GM12874 (cell line): Measurements from ENCODE around the gene OR6B2.

Experiments used
- TF ChIP-seq, protein P1 (sequence below): IDR thresholded peaks from 2 replicates; pipeline ENCODE4 v1.5.1; 2011; ENCODE audit warnings: low read depth, mild to moderate bottlenecking, control low read depth, low read length, moderate library complexity; ENCODE audit not compliant: insufficient read depth

Gene OR6B2

DNA sequence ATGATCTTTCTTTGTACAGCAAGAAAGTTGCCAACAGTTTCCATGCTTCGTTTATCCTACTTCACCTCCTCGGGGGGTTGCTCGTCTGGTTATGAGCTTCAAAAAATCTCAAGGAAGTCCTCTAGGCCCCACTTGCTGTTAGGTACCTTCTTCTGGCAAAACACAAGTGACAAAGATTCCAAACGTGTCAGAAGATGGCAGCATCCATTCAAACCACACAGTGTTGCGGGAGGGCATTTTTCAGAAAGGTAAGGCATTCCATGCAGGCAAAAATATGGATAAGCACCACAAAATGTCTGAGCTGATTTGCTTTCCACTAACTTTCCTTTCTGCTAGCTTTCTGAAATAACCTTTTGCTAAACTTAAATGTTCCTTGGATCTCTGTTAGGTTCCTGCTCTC, 36.3 kb upstream of the OR6B2 start:
- TF ChIP-seq, protein P1, sequence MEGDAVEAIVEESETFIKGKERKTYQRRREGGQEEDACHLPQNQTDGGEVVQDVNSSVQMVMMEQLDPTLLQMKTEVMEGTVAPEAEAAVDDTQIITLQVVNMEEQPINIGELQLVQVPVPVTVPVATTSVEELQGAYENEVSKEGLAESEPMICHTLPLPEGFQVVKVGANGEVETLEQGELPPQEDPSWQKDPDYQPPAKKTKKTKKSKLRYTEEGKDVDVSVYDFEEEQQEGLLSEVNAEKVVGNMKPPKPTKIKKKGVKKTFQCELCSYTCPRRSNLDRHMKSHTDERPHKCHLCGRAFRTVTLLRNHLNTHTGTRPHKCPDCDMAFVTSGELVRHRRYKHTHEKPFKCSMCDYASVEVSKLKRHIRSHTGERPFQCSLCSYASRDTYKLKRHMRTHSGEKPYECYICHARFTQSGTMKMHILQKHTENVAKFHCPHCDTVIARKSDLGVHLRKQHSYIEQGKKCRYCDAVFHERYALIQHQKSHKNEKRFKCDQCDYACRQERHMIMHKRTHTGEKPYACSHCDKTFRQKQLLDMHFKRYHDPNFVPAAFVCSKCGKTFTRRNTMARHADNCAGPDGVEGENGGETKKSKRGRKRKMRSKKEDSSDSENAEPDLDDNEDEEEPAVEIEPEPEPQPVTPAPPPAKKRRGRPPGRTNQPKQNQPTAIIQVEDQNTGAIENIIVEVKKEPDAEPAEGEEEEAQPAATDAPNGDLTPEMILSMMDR = no peak

DNA sequence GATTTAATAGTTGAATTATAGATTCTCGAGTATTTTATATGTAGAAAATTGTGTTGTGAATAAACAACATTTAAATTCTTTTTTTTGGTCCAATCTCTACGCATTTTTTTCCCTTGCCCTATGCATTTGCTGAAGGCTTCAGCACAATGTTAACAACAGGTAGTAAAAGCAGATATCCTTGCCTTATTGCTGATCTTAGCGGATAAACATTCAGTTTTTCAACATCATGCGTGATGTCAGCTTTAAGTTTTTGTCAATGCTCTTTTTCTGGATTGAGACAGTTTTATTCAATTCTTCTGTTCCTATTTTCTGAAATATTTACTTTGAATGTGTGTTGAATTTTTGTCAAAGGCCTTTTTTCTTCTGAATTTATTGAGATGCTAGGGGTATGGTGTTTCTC, 34.7 kb upstream of the OR6B2 start:
- TF ChIP-seq, protein P1 = no peak

DNA sequence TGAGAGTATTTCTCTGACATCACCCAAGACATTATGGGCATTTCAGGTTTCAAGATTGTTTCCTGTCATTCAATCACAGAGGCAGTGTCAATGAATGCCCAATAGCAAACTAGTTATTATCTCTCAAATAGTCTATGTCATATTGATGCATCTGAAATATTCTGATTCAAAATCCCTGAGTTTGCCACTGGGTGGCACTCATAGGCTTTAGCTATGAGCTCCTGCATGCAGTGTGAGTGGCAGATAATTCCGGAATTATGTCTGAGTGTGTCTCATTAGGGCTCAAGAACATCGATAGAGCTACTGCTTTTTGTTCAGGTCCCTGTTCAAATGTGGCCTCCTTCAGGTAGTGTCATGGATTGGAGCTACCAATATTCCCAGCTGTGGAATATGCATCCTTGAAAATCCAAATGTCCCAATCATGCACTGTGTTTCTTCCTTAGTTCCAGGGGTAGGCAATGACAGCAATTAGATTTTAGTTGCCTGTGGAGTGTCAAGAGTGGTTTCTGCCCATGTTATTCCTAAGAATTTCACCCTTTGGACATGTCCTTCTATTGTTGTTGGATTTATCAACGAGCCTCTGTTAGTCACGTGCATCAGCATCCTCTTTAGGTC, 30.9 kb upstream of the OR6B2 start:
- TF ChIP-seq, protein P1 = peak; percentile 49; the same call in 1 of the 2 replicates

DNA sequence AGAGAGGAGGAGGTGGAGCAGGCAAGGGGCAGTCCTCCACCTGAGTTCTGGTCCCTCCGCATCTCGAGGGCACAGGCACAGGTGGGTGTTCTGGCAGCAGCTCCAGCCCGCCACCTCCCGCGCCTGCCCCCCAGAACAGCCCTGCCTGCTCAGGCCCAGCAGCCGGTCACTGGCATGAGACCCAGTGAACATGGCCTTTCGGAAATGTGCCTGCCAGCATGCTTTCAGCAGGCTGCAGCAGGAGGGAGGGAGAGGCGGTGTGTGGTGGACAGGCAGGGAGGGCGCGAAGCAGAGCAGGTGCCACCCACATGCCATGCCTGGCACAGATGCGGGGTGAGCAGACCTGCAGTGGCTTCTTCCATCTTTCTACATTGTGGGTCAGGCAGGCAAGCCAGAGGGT, 26.4 kb upstream of the OR6B2 start:
- TF ChIP-seq, protein P1 = no peak

DNA sequence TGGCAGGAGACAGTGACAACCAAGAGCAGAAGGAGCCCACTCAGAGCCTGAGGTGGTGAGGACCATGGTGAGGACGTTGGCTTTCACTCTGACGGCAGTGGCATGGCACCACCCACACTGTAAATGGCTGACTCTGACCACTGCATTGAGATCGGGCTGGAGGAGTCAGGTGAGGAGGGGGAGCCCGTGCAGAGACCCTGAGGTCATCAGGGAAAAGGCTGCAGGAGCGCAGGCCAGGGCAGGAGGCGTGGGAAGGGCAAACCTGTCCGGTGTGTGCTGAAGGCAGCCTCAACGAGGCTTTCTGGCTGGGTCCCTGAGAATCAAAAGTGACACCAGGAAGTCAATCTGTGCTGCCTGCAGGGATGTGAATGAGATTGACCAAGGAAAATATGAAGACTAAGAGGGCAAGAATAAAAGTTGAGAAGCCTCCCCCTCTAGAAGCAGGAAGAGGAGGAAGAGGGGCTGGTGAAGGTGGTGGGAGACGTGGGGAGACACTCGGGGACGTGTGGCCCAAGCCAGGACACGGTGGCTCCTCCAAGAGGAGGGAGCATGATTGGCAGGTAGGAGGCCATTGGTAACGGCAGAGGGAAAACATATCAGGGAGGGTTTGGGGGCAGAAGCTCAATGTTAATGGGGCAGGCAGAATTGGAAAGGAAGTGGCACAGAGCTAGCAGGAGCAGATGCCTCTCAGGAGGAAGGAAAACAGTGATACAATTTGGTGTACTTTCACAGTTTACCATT, 25.1 kb upstream of the OR6B2 start:
- TF ChIP-seq, protein P1 = no peak

DNA sequence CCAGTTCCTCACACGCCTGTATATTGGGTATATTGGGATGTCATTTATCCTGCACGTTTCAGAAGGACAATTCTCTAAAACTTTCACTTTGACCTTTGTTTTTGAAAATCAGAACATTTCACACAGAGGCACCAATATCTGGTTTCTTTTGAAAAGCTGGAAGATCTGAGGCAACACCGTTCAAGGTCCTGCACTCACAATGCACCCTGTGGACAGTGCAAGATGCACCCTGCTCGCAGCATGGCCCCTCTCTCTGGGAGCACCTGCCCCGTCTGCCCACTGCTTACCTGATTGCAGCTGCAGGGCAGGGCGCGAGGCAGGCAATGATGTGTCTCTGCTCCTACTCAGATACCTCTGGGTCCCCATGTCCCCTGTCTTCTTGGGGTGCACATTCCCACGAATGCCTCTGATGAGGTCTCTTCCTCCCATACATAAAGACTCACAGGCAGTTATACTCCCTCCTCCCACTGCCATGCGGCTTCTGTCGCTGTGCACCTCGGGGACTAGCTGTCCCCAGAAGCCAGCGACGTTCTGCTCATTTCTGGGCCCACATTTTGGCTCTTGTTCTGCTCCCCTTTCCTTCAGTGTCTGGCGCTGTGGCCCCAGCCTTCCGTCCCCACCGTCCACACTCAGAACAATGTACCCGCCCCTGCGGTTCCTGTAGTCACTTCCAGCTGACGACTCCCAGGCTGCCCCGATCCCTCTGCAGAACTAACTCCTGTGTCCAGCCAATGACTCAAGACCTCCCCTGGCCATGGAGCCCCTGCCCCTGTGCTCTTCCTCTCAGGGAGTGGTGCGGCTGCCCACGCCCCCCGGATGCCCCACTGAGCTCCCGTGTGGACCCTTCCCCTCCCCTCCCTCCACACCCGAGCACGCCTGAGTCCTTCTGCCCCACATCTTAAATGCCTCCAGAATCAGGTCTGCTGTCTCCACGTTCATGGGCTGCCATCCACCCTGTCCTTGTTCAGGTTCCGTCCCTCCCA, 23.2 kb upstream of the OR6B2 start, which contains the start of gene OR6B3:
TSS of gene OR6B3 (minus strand) at position 349 of the 983 bp plus-strand sequence.
- TF ChIP-seq, protein P1 = no peak

DNA sequence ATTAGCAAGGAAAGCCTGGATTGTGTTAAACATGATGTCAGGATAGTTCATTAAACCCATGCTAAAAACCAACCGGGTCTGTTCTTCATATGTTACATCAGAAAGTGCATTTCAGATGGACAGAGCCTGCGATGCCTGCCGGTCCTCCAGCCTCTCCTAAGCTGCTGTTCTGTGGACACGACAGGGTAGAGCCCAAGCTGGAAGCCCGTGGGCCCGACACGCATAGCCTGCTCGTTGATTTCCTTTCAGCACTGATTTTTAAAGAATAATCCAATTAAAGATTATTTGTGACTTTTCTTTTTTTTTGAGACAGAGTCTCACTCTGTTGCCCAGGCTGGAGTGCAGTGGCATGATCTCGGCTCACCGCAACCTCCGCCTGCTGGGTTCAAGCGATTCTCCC, 22.3 kb upstream of the OR6B2 start:
- TF ChIP-seq, protein P1 = no peak
